Measurements from ENCODE around the gene SEMA6B. TPM values are rescaled to one million over a fixed set of nuclear protein-coding genes. Genes with fewer than 3 reads are reported as not detected.

Gene SEMA6B
- polyA plus RNA-seq, 1 experiment, result 0.66 TPM

GRCh38 chr19:4505570-4506448 lies 53.7 kb downstream of the SEMA6B start:
- Histone ChIP-seq H3K27me3 (ENCODE audit: control insufficient read depth, insufficient read depth, low read length) (no peaks in the 10 kb centered on the region), H3K27ac (ENCODE audit: low read depth, low read length) (no peak overlapping the region), H3K9me3 (ENCODE audit: control insufficient read depth, insufficient read depth, low read length) (peaks cover 5% of the 10 kb centered on the region; the same call in 1 of the 2 replicates), H3K4me3 (ENCODE audit: low read depth, low read length) (no peak overlapping the region)
- TF ChIP-seq CTCF (IDR thresholded peaks at IDR 0.05; ENCODE audit: low read depth, low read length), result no peak
- CTCF ChIA-PET, result no interaction called here
- no peak for DNase-seq (ENCODE audit: low read depth, low spot score)
- POLR2A ChIA-PET, result no interaction called here

GRCh38 chr19:4504891-4505569 lies 54.5 kb downstream of the SEMA6B start:
- Histone ChIP-seq H3K9me3 (ENCODE audit: control insufficient read depth, insufficient read depth, low read length) (no peaks in the 10 kb centered on the region; the same call in 1 of the 2 replicates), H3K27me3 (ENCODE audit: control insufficient read depth, insufficient read depth, low read length) (no peaks in the 10 kb centered on the region), H3K4me3 (ENCODE audit: low read depth, low read length) (no peak overlapping the region), H3K27ac (ENCODE audit: low read depth, low read length) (no peak overlapping the region)
- DNase-seq (ENCODE audit: low read depth, low spot score), result no peak
- CTCF ChIA-PET, result no interaction called here
- no peak for TF ChIP-seq CTCF (IDR thresholded peaks at IDR 0.05; ENCODE audit: low read depth, low read length)
- POLR2A ChIA-PET, result no interaction called here

- CTCF ChIA-PET, result no interaction called here
- H3K9me3 ChIP-seq (ENCODE audit: control insufficient read depth, insufficient read depth, low read length), result no peaks in the 10 kb centered on the region; the same call in 1 of the 2 replicates
- no peak overlapping the region for H3K4me3 ChIP-seq (ENCODE audit: low read depth, low read length)
- POLR2A ChIA-PET, result interaction anchor here (1.4 kb wide), 1 partner anchor 10 kb away, joined by 4 read pairs; no protein-coding TSS in a partner anchor
- no peak overlapping the region for H3K27ac ChIP-seq (ENCODE audit: low read depth, low read length)
- no peak for TF ChIP-seq CTCF (IDR thresholded peaks at IDR 0.05; ENCODE audit: low read depth, low read length)
- DNase-seq (ENCODE audit: low read depth, low spot score), result no peak
- H3K27me3 ChIP-seq (ENCODE audit: control insufficient read depth, insufficient read depth, low read length), result no peaks in the 10 kb centered on the region
Measured at GRCh38 chr19:4504297-4504701, 55.2 kb downstream of the SEMA6B start.

GRCh38 chr19:4503825-4504170 lies 55.7 kb downstream of the SEMA6B start:
- no peak overlapping the region for H3K4me3 ChIP-seq (ENCODE audit: low read depth, low read length)
- POLR2A ChIA-PET, result interaction anchor here (1.4 kb wide), 1 partner anchor 9 kb away, joined by 4 read pairs; no protein-coding TSS in a partner anchor
- H3K9me3 ChIP-seq (ENCODE audit: control insufficient read depth, insufficient read depth, low read length), result no peaks in the 10 kb centered on the region; the same call in 1 of the 2 replicates
- H3K27ac ChIP-seq (ENCODE audit: low read depth, low read length), result no peak overlapping the region
- no peaks in the 10 kb centered on the region for H3K27me3 ChIP-seq (ENCODE audit: control insufficient read depth, insufficient read depth, low read length)
- TF ChIP-seq CTCF (IDR thresholded peaks at IDR 0.05; ENCODE audit: low read depth, low read length), result no peak
- DNase-seq (ENCODE audit: low read depth, low spot score), result no peak
- CTCF ChIA-PET, result no interaction called here

Data from AG04450 (cell line).